GM18951 (cell line): ENCODE data around the gene CLCF1.

Source experiments
- POLR2A ChIP-seq: IDR thresholded peaks from 4 replicates; pipeline ENCODE4 v1.6.1; 2011; ENCODE audit warnings: mild to moderate bottlenecking; ENCODE audit not compliant: insufficient read length, insufficient read depth; ENCODE audit errors: extremely low read depth
- in situ Hi-C: fragments of 300-500 bp; cut with MboI; formaldehyde crosslinking; loops from one replicate; pipeline ENCODE4 v1.12.0; 2022; ENCODE audit warnings: low sequenced_read_pairs, mixed read lengths, inconsistent platforms; ENCODE audit not compliant: unreplicated experiment

The CLCF1 gene

DNA sequence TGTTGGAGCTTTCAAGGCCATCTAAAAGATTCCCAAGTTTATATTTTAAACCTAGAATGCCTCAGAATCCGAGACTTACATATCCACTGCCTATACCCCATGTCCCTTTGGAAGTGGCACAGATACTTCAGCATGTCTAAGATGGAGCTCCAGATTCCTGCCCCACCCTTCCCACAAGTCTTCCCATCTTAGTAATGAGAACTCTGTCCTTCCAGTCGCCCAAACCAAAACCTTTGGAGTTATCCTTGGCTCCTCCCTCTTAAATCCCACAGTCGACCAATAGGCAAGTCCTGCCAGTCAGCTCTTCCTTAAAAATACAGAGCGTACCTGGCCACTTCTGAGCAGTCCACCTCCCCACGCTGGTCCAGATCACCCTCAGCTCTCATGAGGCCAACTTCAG, 24.4 kb downstream of the CLCF1 start:
- in situ Hi-C loops, result no loop called here
- no peak for TF ChIP-seq POLR2A

DNA sequence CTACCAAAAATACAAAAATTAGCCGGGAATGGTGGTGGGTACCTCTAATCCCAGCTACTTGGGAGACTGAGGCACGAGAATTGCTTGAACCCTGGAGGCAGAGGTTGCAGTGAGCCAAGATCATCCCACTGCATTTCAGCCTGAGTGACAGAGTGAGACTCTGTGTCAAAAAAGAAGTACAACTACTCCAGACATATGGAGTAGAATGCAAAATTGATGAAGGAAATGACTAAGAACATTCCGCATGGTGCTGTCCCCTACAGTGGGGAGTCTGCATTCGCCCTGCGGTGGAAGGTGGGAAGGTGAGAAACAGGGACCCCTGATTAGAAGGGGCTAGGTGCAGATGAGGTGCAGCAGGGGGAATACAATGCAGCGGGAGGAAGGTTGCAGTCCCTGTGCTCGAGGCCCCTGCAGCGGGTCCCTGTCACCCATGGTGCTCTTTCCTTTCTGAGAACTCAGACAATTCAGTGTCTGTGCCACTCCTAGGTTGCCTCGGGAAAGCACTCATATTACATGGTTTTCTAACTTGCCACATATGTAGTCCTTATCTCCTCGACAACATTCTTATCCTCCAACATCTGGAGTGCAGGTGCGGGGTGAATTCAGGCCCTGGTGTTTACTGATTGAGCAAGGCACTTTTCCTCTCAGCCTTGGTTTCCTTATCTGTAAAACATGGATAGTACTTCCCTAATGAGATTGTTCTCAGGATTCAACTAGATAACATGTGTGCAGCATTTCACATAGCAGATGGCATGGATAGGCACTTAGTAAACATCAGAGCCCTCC, 25.2 kb downstream of the CLCF1 start:
- no peak for TF ChIP-seq POLR2A
- in situ Hi-C loops, result no loop called here

DNA sequence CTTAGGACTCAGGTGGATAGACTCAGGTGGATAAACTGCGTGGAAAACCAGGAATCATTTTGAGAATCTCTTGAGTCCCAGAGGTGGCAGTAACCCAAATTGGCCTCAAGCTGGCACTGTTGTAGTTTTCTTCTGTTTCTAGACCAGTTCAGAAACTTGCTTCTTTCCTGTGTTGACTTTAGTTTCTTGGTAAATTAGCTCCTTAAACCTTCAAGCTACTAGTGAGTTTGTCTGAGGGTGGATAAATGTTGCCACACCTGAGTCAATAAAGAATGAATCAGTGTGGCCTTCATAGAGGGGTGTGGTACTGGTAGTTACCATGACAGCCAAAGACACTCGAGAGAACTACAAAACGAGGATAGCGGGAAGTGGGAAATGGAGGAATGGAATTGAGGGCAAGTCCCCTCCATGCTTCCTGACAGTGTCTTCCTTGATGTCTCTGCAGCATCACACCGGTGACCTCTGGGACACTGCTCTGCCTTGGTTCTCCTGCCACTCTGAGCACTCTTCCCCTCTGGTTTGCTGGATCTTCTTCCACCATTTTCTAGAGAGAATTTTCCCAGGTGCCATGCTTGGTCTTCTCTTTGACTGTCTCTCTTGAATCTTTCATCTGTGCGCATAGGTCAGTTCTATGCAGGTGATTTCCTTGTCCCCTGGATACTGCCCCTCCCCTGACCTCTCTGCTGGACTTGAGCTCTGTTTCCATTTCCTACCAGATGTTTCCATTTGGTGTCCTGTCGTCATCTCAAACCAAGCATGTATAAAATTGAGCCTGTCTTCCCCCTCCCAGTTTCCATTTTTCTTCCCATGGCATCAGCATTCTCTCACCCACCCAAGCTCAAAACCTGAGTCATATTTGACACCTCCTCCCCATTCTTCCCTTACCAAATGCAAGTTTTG, 27.2 kb downstream of the CLCF1 start:
- TF ChIP-seq POLR2A, result no peak
- in situ Hi-C loops, result no loop called here

DNA sequence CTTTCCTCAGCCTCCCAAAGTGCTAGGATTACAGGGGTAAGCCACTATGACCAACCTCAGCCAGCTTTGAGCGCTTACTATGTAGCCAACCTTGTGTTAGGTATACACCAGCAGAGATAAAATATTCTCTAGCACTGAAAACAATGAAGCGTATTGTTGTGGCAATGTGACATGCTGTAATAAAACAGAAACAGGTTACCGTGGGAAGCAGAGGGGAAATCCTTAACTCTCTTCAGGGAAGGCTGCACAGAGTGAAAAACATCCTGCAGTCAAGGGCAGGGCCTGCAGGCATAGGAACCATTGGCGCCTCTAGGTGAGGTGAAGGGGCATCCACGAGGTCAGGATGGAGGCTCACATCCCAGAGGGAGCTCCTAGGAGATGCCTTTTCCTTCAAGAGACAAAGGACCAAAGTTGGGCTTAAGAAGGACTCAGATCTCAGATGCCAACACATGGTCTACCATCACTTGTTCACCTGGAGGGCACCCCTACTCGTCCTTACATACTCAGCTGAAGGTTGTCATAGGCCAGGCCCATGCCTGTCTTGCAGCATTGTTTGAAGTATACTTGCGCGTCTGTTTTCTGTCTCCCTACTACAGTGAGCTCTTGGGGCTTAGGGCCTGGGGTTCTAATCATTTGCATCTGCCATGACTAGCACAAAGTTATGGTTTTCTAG, 28.0 kb downstream of the CLCF1 start:
- no peak for TF ChIP-seq POLR2A
- in situ Hi-C loops, result no loop called here

DNA sequence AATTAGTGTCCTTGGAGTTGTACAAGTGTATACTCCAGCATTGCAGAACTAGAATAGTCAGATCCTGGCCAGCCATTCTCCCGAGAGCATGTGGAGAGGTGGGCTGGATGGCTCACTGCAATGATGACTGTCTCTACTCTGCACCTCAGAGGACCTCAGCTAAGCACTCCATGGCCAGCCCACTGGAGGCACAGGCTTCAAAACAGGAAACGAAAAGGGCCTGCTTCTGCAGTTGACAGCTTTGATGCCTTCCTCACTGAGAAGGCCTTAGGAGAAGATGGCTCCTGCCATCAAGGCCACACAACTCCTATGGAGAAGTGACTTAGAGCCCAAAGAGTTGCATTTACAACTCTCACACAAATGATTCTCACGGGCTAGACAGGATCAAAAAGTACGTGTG, 29.1 kb downstream of the CLCF1 start:
- in situ Hi-C loops, result no loop called here
- TF ChIP-seq POLR2A, result no peak

DNA sequence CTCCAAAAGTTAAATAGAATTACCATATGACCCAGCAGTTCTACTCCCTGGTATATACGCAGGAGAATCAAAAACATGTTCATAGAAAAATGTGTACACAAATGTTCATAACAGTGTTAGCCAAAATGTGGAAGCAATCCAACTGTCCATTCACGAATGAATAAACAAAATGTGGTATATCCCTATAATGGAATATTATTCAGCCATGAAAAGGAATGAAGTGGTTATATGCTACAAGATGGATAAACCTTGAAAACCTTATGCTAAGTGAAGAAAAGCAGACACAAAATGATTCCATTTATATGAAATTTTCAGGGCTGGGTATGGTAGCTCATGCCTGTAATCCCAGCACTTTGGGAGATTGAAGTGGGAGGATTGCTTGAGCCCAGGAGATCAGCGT, 36.1 kb downstream of the CLCF1 start:
- in situ Hi-C loops, result no loop called here
- TF ChIP-seq POLR2A, result no peak

DNA sequence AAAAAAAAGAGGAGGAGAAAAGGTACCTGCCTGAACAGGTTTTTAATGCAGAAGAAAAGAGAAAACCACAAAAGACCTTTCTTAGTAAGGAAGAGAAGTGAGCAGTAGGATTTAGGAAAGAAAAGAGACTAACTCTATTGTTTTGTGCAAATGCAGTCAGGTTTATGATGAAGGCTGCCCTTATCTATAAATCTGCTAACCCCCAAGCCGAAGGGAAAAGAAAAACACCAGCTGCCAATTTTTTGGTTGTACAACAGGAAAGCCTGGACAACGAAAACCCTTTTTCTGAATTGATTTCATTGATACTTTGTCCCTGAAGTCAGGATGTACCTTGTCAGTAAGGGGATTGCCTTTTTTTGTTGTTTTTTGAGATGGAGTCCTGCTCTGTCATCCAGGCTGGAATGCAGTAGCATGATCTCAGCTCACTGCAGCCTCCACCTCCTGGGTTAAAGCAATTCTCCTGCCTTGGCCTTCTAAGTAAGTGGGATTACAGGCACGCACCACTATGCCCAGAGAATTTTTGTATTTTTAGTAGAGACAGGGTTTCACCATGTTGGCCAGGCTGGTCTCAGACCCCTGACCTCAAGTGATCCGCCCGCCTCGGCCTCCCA, 41.2 kb downstream of the CLCF1 start:
- in situ Hi-C loops, result no loop called here

DNA sequence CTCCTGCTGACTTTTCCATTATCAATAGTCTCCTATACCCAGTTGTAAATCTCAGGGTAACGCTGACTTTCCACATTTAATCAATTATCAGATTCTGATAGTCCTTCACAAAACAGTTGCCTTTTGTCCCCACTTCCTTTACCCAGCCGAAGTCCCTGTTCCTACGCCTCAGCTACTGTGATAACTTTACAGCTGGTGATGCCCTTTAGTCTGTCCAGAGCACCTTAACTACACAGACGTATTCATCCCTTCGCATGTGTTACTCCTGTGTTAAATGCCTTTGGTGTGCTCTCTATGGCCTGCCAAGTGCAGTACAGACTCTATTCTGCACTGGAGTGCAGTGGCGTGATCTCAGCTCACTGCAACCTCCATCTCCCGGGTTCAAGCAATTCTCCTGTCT, 49.9 kb downstream of the CLCF1 start:
- no peak for TF ChIP-seq POLR2A
- in situ Hi-C loops, result no loop called here

More for the DNA sequence above, 41.2 kb downstream of the CLCF1 start:
- TF ChIP-seq POLR2A, result no peak

DNA sequence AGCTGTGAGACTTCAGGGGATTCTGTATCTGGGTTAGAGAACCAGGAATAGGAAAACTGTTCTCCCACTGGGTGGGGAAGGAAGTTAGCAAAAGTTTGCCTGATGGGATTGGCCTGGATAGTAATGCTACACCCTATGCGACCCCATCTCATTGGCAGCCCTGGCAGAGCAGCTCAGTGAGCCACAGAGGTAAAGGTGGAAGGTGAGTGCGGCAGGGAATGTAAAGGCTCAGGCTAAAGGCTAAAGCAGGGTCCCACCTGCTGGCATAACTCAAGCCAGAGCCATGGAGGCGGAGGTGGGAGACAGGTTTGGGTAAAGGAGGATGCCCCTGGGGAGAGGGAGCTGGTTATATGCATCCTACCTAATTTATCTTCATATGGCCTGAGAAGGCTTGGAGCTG, 51.3 kb downstream of the CLCF1 start:
- in situ Hi-C loops, result no loop called here
- no peak for TF ChIP-seq POLR2A

DNA sequence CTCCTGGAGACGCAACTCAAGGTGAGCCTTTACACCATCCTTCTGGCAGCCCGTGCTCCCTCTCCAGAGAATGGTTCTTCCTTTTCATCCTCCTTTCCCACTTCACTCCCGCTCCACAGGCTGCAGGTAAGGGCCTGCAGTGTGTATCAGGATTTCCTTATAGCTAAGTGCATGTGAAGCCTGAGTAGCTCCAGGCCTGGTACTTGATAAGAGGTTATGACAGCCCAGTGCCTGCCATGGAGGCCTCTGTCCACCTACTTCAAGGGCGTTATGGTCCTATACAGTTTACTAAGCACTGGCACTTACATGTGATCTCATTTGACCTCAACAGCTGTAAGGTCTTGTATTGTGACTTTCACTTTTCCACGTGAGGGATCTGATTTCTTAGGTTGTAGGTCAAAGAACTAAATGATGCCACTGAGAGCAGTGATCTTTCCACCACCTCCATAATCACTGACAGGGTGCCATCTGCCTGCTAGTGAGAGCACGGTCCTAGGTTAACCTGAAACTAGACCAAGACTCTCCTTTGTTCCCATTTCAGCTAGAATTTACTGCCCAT, 52.0 kb downstream of the CLCF1 start:
- TF ChIP-seq POLR2A, result no peak
- in situ Hi-C loops, result no loop called here

DNA sequence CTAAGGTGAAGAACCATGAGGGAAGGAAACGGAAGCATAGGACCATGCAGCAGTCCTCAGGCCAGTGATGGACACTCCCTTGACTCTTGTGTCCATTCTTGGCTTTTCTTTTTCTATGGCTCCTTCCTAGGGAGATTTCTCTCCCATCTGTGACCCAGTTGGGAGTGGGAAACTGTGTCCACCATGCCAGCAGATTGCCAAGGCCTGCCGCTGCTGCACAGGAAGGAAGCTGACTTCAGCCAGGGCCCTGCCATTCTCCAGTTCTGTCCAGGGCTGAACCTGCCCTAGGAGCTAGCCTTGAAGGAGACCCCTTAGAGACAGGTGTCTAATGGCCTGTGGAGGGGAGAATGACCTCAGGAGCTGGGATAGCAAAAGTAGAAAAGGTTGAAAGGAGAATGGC, 52.7 kb downstream of the CLCF1 start:
- in situ Hi-C loops, result no loop called here

DNA sequence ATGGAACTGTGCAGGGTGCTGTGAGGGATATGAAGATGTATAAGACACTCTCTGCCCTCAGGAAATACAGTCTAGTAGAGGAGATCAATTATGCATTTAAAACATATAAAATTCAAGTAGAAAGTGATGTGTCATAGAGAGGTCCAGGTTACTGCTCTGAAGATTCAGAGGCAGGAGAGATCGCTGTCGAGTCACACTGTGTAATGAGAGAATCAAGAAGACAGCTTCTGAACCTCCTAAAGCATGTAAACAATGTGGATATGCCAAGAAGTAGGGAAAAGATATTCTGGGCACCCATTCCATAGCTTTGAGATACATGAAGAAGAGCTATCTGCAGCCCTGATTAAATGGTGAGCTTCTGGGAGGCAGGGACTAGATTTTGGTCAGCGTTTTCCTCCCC, 53.4 kb downstream of the CLCF1 start:
- no peak for TF ChIP-seq POLR2A
- in situ Hi-C loops, result no loop called here

More for the DNA sequence above, 52.7 kb downstream of the CLCF1 start:
- no peak for TF ChIP-seq POLR2A

DNA sequence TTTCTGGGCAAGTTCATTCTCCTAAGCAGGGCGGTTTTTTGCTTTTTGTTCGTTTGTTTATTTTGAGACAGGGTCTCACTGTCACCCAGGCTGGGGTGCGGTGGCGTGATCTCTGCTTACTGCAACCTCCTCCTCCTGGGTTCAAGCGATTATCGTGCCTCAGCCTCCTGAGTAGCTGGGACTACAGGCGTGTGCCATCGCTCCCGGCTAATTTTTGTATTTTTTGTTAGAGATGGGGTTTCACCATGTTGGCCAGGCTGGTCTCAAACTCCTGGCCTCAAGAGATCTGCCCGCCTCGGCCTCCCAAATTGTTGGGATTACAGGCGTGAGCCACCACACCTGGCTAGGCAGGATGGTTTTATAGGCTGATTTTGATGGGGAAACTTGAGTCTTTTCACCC, 54.5 kb downstream of the CLCF1 start:
- in situ Hi-C loops, result loop anchor here (5.0 kb wide), 1 partner anchor 57 kb away; no protein-coding TSS in a partner anchor
